H9 (cell line): Measurements from ENCODE around the gene SRPK2. TPM values are rescaled to one million over a fixed set of nuclear protein-coding genes. Genes with fewer than 3 reads are reported as not detected.

Experiments used
- DNase-seq: peaks from one replicate; pipeline ENCODE4 v3.0.0-alpha.2; 2017
- H2AFZ ChIP-seq: one replicate; pipeline ENCODE4 v1.6.1; 2013; ENCODE audit warnings: mild to moderate bottlenecking, low read length, control low read depth, moderate library complexity
- H2AK5ac ChIP-seq: 2 replicates; pipeline ENCODE4 v1.6.1; 2013; ENCODE audit warnings: low read length, control low read depth, mixed read lengths; ENCODE audit not compliant: insufficient read length
- H2BK120ac ChIP-seq: one replicate; pipeline ENCODE4 v1.6.1; 2013; ENCODE audit warnings: low read depth, mild to moderate bottlenecking, low read length, control low read depth, inconsistent platforms; ENCODE audit not compliant: poor library complexity, severe bottlenecking
- H2BK12ac ChIP-seq: 2 replicates; pipeline ENCODE4 v1.6.1; 2013; ENCODE audit warnings: low read length, control low read depth, mixed read lengths, low read depth; ENCODE audit not compliant: insufficient read length
- H2BK15ac ChIP-seq: 2 replicates; pipeline ENCODE4 v1.6.1; 2013; ENCODE audit warnings: low read depth, low read length, control low read depth
- H2BK20ac ChIP-seq: one replicate; pipeline ENCODE4 v1.6.1; 2013; ENCODE audit warnings: low read depth, mild to moderate bottlenecking, low read length, control low read depth, inconsistent platforms; ENCODE audit not compliant: poor library complexity, severe bottlenecking
- H2BK5ac ChIP-seq: 2 replicates; pipeline ENCODE4 v1.6.1; 2013; ENCODE audit warnings: low read length, control low read depth, mixed read lengths; ENCODE audit not compliant: insufficient read length
- H3K14ac ChIP-seq: 2 replicates; pipeline ENCODE4 v1.6.1; 2013; ENCODE audit warnings: low read length, control low read depth; ENCODE audit not compliant: insufficient read depth
- H3K18ac ChIP-seq: 2 replicates; pipeline ENCODE4 v1.6.1; 2013; ENCODE audit warnings: low read depth, mild to moderate bottlenecking, mixed read lengths, low read length, control low read depth; ENCODE audit not compliant: insufficient read length
- H3K23ac ChIP-seq: 2 replicates; pipeline ENCODE4 v1.6.1; 2013; ENCODE audit warnings: low read length, control low read depth, mixed read lengths, low read depth; ENCODE audit not compliant: insufficient read length
- H3K23me2 ChIP-seq: 2 replicates; pipeline ENCODE4 v1.6.1; 2013; ENCODE audit warnings: low read depth, mild to moderate bottlenecking, mixed read lengths, low read length, control low read depth; ENCODE audit not compliant: insufficient read length, poor library complexity, severe bottlenecking
- H3K27ac ChIP-seq: 2 replicates; pipeline ENCODE4 v1.5.1; 2013; ENCODE audit warnings: low read length, control low read depth, mixed read lengths, low read depth; ENCODE audit not compliant: insufficient read length
- H3K27me3 ChIP-seq: 2 replicates; pipeline ENCODE4 v1.6.1; 2013; ENCODE audit warnings: low read length, control low read depth, inconsistent platforms; ENCODE audit not compliant: insufficient read depth
- H3K4ac ChIP-seq: 2 replicates; pipeline ENCODE4 v1.6.1; 2013; ENCODE audit warnings: low read depth, mild to moderate bottlenecking, control low read depth, inconsistent platforms, low read length, moderate library complexity
- H3K4me1 ChIP-seq: 2 replicates; pipeline ENCODE4 v1.6.1; 2013; ENCODE audit warnings: low read length, control low read depth, inconsistent platforms; ENCODE audit not compliant: insufficient read depth
- H3K4me2 ChIP-seq: 2 replicates; pipeline ENCODE4 v1.6.1; 2013; ENCODE audit warnings: low read length, control low read depth, mixed read lengths; ENCODE audit not compliant: insufficient read length, insufficient read depth
- H3K56ac ChIP-seq: 2 replicates; pipeline ENCODE4 v1.6.1; 2013; ENCODE audit warnings: low read depth, mild to moderate bottlenecking, mixed read lengths, low read length, control low read depth; ENCODE audit not compliant: insufficient read length
- H3K79me1 ChIP-seq: 2 replicates; pipeline ENCODE4 v1.6.1; 2013; ENCODE audit warnings: low read depth, mild to moderate bottlenecking, moderate library complexity, low read length, control low read depth, inconsistent platforms; ENCODE audit not compliant: insufficient read depth, poor library complexity, severe bottlenecking
- H3K79me2 ChIP-seq: 2 replicates; pipeline ENCODE4 v1.6.1; 2013; ENCODE audit warnings: low read length, control low read depth, inconsistent platforms; ENCODE audit not compliant: insufficient read depth
- H3K9ac ChIP-seq: 2 replicates; pipeline ENCODE4 v1.6.1; 2013; ENCODE audit warnings: low read length, control low read depth, mixed read lengths; ENCODE audit not compliant: insufficient read length; ENCODE audit errors: extremely low read depth
- H3K9me3 ChIP-seq: one replicate; pipeline ENCODE4 v1.6.1; 2013; ENCODE audit warnings: low read depth, low read length, inconsistent platforms; ENCODE audit not compliant: control insufficient read depth
- H3T11ph ChIP-seq: one replicate; pipeline ENCODE4 v1.6.1; 2013; ENCODE audit warnings: mild to moderate bottlenecking, low read length, control low read depth, inconsistent platforms
- H4K20me1 ChIP-seq: one replicate; pipeline ENCODE4 v1.6.1; 2013; ENCODE audit not compliant: control insufficient read depth, insufficient read length, insufficient read depth
- H4K5ac ChIP-seq: 2 replicates; pipeline ENCODE4 v1.6.1; 2013; ENCODE audit warnings: low read depth, mild to moderate bottlenecking, mixed read lengths, low read length, control low read depth; ENCODE audit not compliant: insufficient read length
- H4K8ac ChIP-seq: replicated peaks from 2 replicates; pipeline ENCODE4 v1.6.1; 2013; ENCODE audit warnings: low read length, control low read depth, mixed read lengths, low read depth; ENCODE audit not compliant: insufficient read length
- H4K91ac ChIP-seq: 2 replicates; pipeline ENCODE4 v1.6.1; 2013; ENCODE audit warnings: low read depth, mild to moderate bottlenecking, moderate library complexity, mixed read lengths, low read length, control low read depth; ENCODE audit not compliant: insufficient read length
- H3K27ac Mint-ChIP-seq, 3 experiments: 2 replicates in 2 of 3; 3 replicates in 1 of 3; pipeline ENCODE4 v1.8.0; 2020 to 2021; ENCODE audit warnings: mixed read lengths in 3 of 3, mild to moderate bottlenecking in 1 of 3, moderate library complexity in 1 of 3
- H3K27me3 Mint-ChIP-seq: 2 replicates; pipeline ENCODE4 v1.8.0; 2021; ENCODE audit warnings: low read depth, mild to moderate bottlenecking, moderate library complexity, mixed read lengths
- H3K36me3 Mint-ChIP-seq, 3 experiments: 2 replicates in 2 of 3; 3 replicates in 1 of 3; pipeline ENCODE4 v1.8.0; 2020 to 2021; ENCODE audit warnings: low read depth in 3 of 3, mixed read lengths in 3 of 3; ENCODE audit not compliant: insufficient read depth in 1 of 3
- H3K4me1 Mint-ChIP-seq, 2 experiments: 2 replicates each; pipeline ENCODE4 v1.8.0; 2020; ENCODE audit warnings: mixed read lengths in 2 of 2
- H3K4me3 Mint-ChIP-seq, 2 experiments: 2 replicates in 1 of 2; 3 replicates in 1 of 2; pipeline ENCODE4 v1.8.0; 2020 to 2021; ENCODE audit warnings: mild to moderate bottlenecking in 2 of 2, mixed read lengths in 2 of 2, moderate library complexity in 1 of 2
- H3K9me3 Mint-ChIP-seq, 2 experiments: 2 replicates in 1 of 2; 3 replicates in 1 of 2; pipeline ENCODE4 v1.8.0; 2020; ENCODE audit warnings: mild to moderate bottlenecking in 2 of 2, mixed read lengths in 2 of 2, moderate library complexity in 1 of 2
- CTCF ChIP-seq: fragments of 200-600 bp; sonication (generic); conservative IDR thresholded peaks from 3 replicates; pipeline ENCODE4 v1.8.0; 2021; ENCODE audit warnings: antibody characterized with exemption, mild to moderate bottlenecking
- total RNA-seq: library from RNA; stranded (reverse); gene quantifications from 2 replicates; pipeline ENCODE4 v1.2.1, GENCODE V29; 2021

Gene SRPK2
- total RNA-seq, 1 experiment from 2014 or later, result 41.1 TPM

GRCh38 chr7:105296491-105296890, 92.2 kb downstream of the SRPK2 start:
- H3K27ac ChIP-seq, result no peak overlapping the region
- no peak for DNase-seq
- H2BK12ac ChIP-seq, result no peak overlapping the region
- no peaks in the 10 kb centered on the region for H3K27me3 ChIP-seq
- no peak overlapping the region for H2BK20ac ChIP-seq
- H3K79me2 ChIP-seq, result peaks cover 6% of the 10 kb centered on the region; the same call in 1 of the 2 replicates
- no peak overlapping the region for H4K5ac ChIP-seq
- no peaks in the 10 kb centered on the region for H4K20me1 ChIP-seq
- H2BK15ac ChIP-seq, result no peak overlapping the region
- peaks cover 3% of the 10 kb centered on the region; the same call in 1 of the 2 replicates for H3K4me1 ChIP-seq
- H4K8ac ChIP-seq, result no peak overlapping the region
- no peak overlapping the region for H2BK120ac ChIP-seq
- H3T11ph ChIP-seq, result no peak overlapping the region
- H3K23ac ChIP-seq, result no peak overlapping the region
- H2BK5ac ChIP-seq, result no peak overlapping the region
- no peak for TF ChIP-seq CTCF
- no peak overlapping the region for H3K18ac ChIP-seq
- no peak overlapping the region for H3K4ac ChIP-seq
- H4K91ac ChIP-seq, result no peak overlapping the region
- H2AFZ ChIP-seq, result no peak overlapping the region
- no peaks in the 10 kb centered on the region for H3K9me3 ChIP-seq
- H3K4me1 Mint-ChIP-seq, result peaks cover 29 to 30% of the 10 kb centered on the region in 2 experiments
- peaks cover 7% of the 10 kb centered on the region for H3K79me1 ChIP-seq
- H3K27me3 Mint-ChIP-seq, result no peaks in the 10 kb centered on the region
- no peaks in the 10 kb centered on the region for H3K9me3 Mint-ChIP-seq
- no peak overlapping the region for H3K9ac ChIP-seq
- no peaks in the 10 kb centered on the region for H3K36me3 Mint-ChIP-seq
- H3K4me2 ChIP-seq, result no peak overlapping the region
- no peak overlapping the region for H3K27ac Mint-ChIP-seq
- H3K56ac ChIP-seq, result no peak overlapping the region
- no peaks in the 10 kb centered on the region for H3K23me2 ChIP-seq
- H3K14ac ChIP-seq, result no peak overlapping the region
- H2AK5ac ChIP-seq, result no peak overlapping the region
- no peak overlapping the region for H3K4me3 Mint-ChIP-seq
